SK-N-SH (cell line): ENCODE measurements around the gene CPPED1. TPM values are rescaled to one million over a fixed set of nuclear protein-coding genes. Genes with fewer than 3 reads are reported as not detected.

ENCODE experiments used
- CTCF ChIA-PET: fragments of 300-600, 350-600 bp; formaldehyde crosslinking; extraction: SDS; loops from one replicate; lab custom pipeline; 2021; lab: Yijun Ruan, JAX
- POLR2A ChIA-PET: fragments of 350-600 bp; sonication (Branson Sonifier 250); formaldehyde crosslinking; extraction: SDS; loops from one replicate; lab custom pipeline; 2020; ENCODE audit warnings: antibody characterized with exemption, inconsistent platforms; lab: Yijun Ruan, JAX
- DNase-seq: peaks from one replicate; pipeline ENCODE4 v3.0.0; 2012
- H2AFZ ChIP-seq: fragments of 200-600 bp; sonication (generic); 2 replicates; pipeline ENCODE4 v1.8.1; 2016; ENCODE audit warnings: antibody characterized with exemption, mild to moderate bottlenecking, low read depth
- H3F3A ChIP-seq: fragments of 200-600 bp; sonication (generic); replicated peaks from 2 replicates; pipeline ENCODE3; 2016; ENCODE audit warnings: antibody characterized with exemption, mild to moderate bottlenecking; ENCODE audit not compliant: insufficient read depth
- H3K27ac ChIP-seq, 2 experiments: fragments of 200-500 bp in 1 of 2; fragments of 200-600 bp in 1 of 2; sonication (Bioruptor generic) in 1 of 2; sonication (generic), shearing (Covaris generic) in 1 of 2; 2 replicates each; pipeline versions ENCODE4 v1.5.1 to v1.6.1; 2014 to 2016; ENCODE audit warnings: low read depth in 2 of 2, inconsistent platforms in 1 of 2, low read length in 1 of 2, mild to moderate bottlenecking in 1 of 2, mixed read lengths in 1 of 2
- H3K27me3 ChIP-seq: fragments of 200-600 bp; sonication (generic), shearing (Covaris generic); 2 replicates; pipeline ENCODE4 v1.6.1; 2016; ENCODE audit warnings: mixed run types; ENCODE audit not compliant: insufficient read depth
- H3K36me3 ChIP-seq, 2 experiments: fragments of 200-500 bp in 1 of 2; fragments of 200-600 bp in 1 of 2; sonication (Bioruptor generic) in 1 of 2; sonication (generic) in 1 of 2; replicated peaks in 1 of 2; 2 replicates each; pipeline versions ENCODE3 to v1.5.1; 2014 to 2016; ENCODE audit warnings: low read length in 1 of 2, mild to moderate bottlenecking in 1 of 2; ENCODE audit not compliant: insufficient read depth in 2 of 2, control insufficient read depth in 1 of 2
- H3K4me1 ChIP-seq, 2 experiments: fragments of 200-500 bp in 1 of 2; fragments of 200-600 bp in 1 of 2; sonication (Bioruptor generic) in 1 of 2; sonication (generic), shearing (Covaris generic) in 1 of 2; 2 replicates each; pipeline versions ENCODE4 v1.5.1 to v1.6.1; 2014 to 2016; ENCODE audit warnings: low read depth in 1 of 2, low read length in 1 of 2, mixed run types in 1 of 2; ENCODE audit not compliant: insufficient read depth in 2 of 2, control insufficient read depth in 1 of 2
- H3K4me2 ChIP-seq: fragments of 200-600 bp; sonication (generic), shearing (Covaris generic); 2 replicates; pipeline ENCODE4 v1.6.1; 2017; ENCODE audit warnings: mixed run types
- H3K4me3 ChIP-seq, 2 experiments: fragments of 200-500 bp in 1 of 2; fragments of 200-600 bp in 1 of 2; sonication (Bioruptor generic) in 1 of 2; sonication (generic), shearing (Covaris generic) in 1 of 2; 2 replicates each; pipeline versions ENCODE4 v1.5.1 to v1.8.1; 2014 to 2016; ENCODE audit warnings: low read depth in 2 of 2, inconsistent platforms in 1 of 2, low read length in 1 of 2, mild to moderate bottlenecking in 1 of 2, mixed read lengths in 1 of 2, moderate library complexity in 1 of 2
- H3K79me2 ChIP-seq: fragments of 200-600 bp; sonication (generic); 2 replicates; pipeline ENCODE4 v1.8.1; 2017; ENCODE audit warnings: mild to moderate bottlenecking; ENCODE audit not compliant: insufficient read depth
- H3K9ac ChIP-seq: fragments of 200-600 bp; sonication (generic); 2 replicates; pipeline ENCODE4 v1.6.1; 2017; ENCODE audit warnings: mixed run types
- H3K9me2 ChIP-seq: fragments of 200-600 bp; sonication (generic); 2 replicates; pipeline ENCODE4 v1.6.1; 2017; ENCODE audit warnings: mixed run types
- H3K9me3 ChIP-seq: fragments of 200-600 bp; sonication (generic); 2 replicates; pipeline ENCODE4 v1.6.1; 2017; ENCODE audit warnings: mixed run types, mild to moderate bottlenecking, moderate library complexity
- H4K20me1 ChIP-seq: fragments of 200-600 bp; sonication (generic); 2 replicates; pipeline ENCODE4 v1.6.1; 2017; ENCODE audit warnings: mild to moderate bottlenecking, mixed run types; ENCODE audit not compliant: insufficient read depth
- CHD2 ChIP-seq: fragments of 150-350 bp; IDR thresholded peaks from 2 replicates; pipeline ENCODE4 v1.6.1; 2018; ENCODE audit warnings: low read length; ENCODE audit not compliant: partially characterized antibody
- CTCF ChIP-seq: fragments of 200-600 bp; sonication (generic); IDR thresholded peaks from 2 replicates; pipeline ENCODE4 v1.6.1; 2017; ENCODE audit warnings: antibody characterized with exemption, mild to moderate bottlenecking, moderate library complexity
- ELF1 ChIP-seq: IDR thresholded peaks from 2 replicates; pipeline ENCODE4 v1.4.0; 2012
- GATA2 ChIP-seq: sonication (generic); formaldehyde crosslinking; IDR thresholded peaks from 2 replicates; pipeline ENCODE4 v1.5.0; 2020; ENCODE audit warnings: mild to moderate bottlenecking, missing genetic modification reagents
- IRF3 ChIP-seq: fragments of 150-350 bp; IDR thresholded peaks from 2 replicates; pipeline ENCODE4 v1.6.1; 2016; ENCODE audit warnings: mild to moderate bottlenecking, low read depth, low read length
- JUND ChIP-seq: IDR thresholded peaks from 2 replicates; pipeline ENCODE4 v1.4.0; 2012
- NFIC ChIP-seq: IDR thresholded peaks from 2 replicates; pipeline ENCODE4 v1.4.0; 2012; ENCODE audit warnings: borderline replicate concordance
- RAD21 ChIP-seq: IDR thresholded peaks from 2 replicates; pipeline ENCODE4 v1.6.1; 2012; ENCODE audit warnings: mild to moderate bottlenecking, low read length
- RFX5 ChIP-seq: IDR thresholded peaks from 2 replicates; pipeline ENCODE4 v1.6.1; 2012; ENCODE audit warnings: mild to moderate bottlenecking, improper control_type of control experiment, low read length
- RXRA ChIP-seq: IDR thresholded peaks from 2 replicates; pipeline ENCODE4 v1.4.0; 2012; ENCODE audit warnings: low read depth, mild to moderate bottlenecking, borderline replicate concordance
- SMC3 ChIP-seq: IDR thresholded peaks from 2 replicates; pipeline ENCODE4 v1.6.1; 2012; ENCODE audit warnings: low read depth, low read length, improper control_type of control experiment
- ZBTB33 ChIP-seq: IDR thresholded peaks from 2 replicates; pipeline ENCODE4 v1.4.0; 2012; ENCODE audit warnings: low read depth, borderline replicate concordance
- WGBS: methylation state at CpG from one replicate; pipeline ENCODE4 v1.1.6; 2017; ENCODE audit warnings: low lambda C conversion rate; 5-methylcytosine and 5-hydroxymethylcytosine counted together
- polyA plus RNA-seq, 3 experiments: library from polyadenylated mRNA; depleted of rRNA; stranded (reverse); fragments of >200 nt; gene quantifications; 2 replicates each; pipeline ENCODE4 v1.2.3, GENCODE V29; 2012

The CPPED1 gene
- polyA plus RNA-seq, 1 of the 3 experiments (the other 2 are of a cell fraction), result 11.9 TPM

GRCh38 chr16:12819126-12820117 lies 15.7 kb upstream of the CPPED1 start:
- H3K27me3 ChIP-seq, result no peaks in the 10 kb centered on the region
- no peaks in the 10 kb centered on the region for H3K9me3 ChIP-seq
- WGBS, result 64% methylated on average over 18 of the region's 18 CpGs
- no peak overlapping the region; a peak in 1 of 4 replicates for H3K4me3 ChIP-seq
- DNase-seq, result peak; percentile 61
- H3K4me1 ChIP-seq, result no peaks in the 10 kb centered on the region
- H3K79me2 ChIP-seq, result no peaks in the 10 kb centered on the region
- no peak overlapping the region for H3K9ac ChIP-seq
- POLR2A ChIA-PET, result no interaction called here
- no peaks in the 10 kb centered on the region for H3K36me3 ChIP-seq
- TF ChIP-seq SMC3, result peak; percentile 74
- TF ChIP-seq RXRA, result no peak
- no peak for TF ChIP-seq RFX5
- TF ChIP-seq GATA2, result no peak
- no peak for TF ChIP-seq JUND
- no peak for TF ChIP-seq NFIC
- TF ChIP-seq CTCF, result peak; percentile 64
- TF ChIP-seq IRF3, result no peak
- TF ChIP-seq ELF1, result no peak
- TF ChIP-seq CHD2, result no peak
- peak; percentile 77 for TF ChIP-seq RAD21
- TF ChIP-seq ZBTB33, result no peak
- TF ChIP-seq, all 33 proteins: peak for 3
- no peak overlapping the region for H3K27ac ChIP-seq
- H3K9me2 ChIP-seq, result no peaks in the 10 kb centered on the region
- H3F3A ChIP-seq, result no peaks in the 10 kb centered on the region
- H4K20me1 ChIP-seq, result no peaks in the 10 kb centered on the region
- no peak overlapping the region for H2AFZ ChIP-seq
- no peak overlapping the region for H3K4me2 ChIP-seq
- CTCF ChIA-PET, result interaction anchor here (0.7 to 1.2 kb wide), 2 partner anchors 9 to 365 kb away, joined by 3 read pairs; no protein-coding TSS in a partner anchor
